DOHH2 (cell line): ENCODE data around the gene TBK1.

Experiments
- H3F3A ChIP-seq: fragments of 200-600 bp; sonication (generic), shearing (Covaris generic); 2 replicates; pipeline ENCODE4 v1.6.0; 2016; ENCODE audit warnings: antibody characterized with exemption, mild to moderate bottlenecking; ENCODE audit not compliant: control insufficient read depth, insufficient read depth
- H3K27ac ChIP-seq: fragments of 200-600 bp; sonication (generic); 2 replicates; pipeline ENCODE4 v1.5.1; 2014; ENCODE audit warnings: low read depth, mild to moderate bottlenecking, low read length, moderate library complexity
- H3K27me3 ChIP-seq: fragments of 200-600 bp; sonication (generic); 2 replicates; pipeline ENCODE4 v1.6.1; 2014; ENCODE audit warnings: mild to moderate bottlenecking, low read length, mixed read lengths; ENCODE audit not compliant: control insufficient read depth
- H3K36me3 ChIP-seq: fragments of 200-600 bp; sonication (generic); 2 replicates; pipeline ENCODE4 v1.6.1; 2014; ENCODE audit warnings: mild to moderate bottlenecking, low read length, moderate library complexity, mixed read lengths; ENCODE audit not compliant: control insufficient read depth
- H3K4me1 ChIP-seq: fragments of 200-600 bp; sonication (generic); 2 replicates; pipeline ENCODE4 v1.6.1; 2014; ENCODE audit warnings: mild to moderate bottlenecking, low read length, mixed read lengths; ENCODE audit not compliant: control insufficient read depth
- H3K4me2 ChIP-seq: fragments of 200-600 bp; sonication (generic); 2 replicates; pipeline ENCODE4 v1.6.0; 2014; ENCODE audit warnings: mild to moderate bottlenecking, low read length, moderate library complexity
- H3K4me3 ChIP-seq: fragments of 200-600 bp; sonication (generic); 2 replicates; pipeline ENCODE4 v1.5.1; 2014; ENCODE audit warnings: mild to moderate bottlenecking, low read length, mixed read lengths
- H3K79me2 ChIP-seq: fragments of 200-600 bp; sonication (generic); 2 replicates; pipeline ENCODE4 v1.6.1; 2014; ENCODE audit warnings: mild to moderate bottlenecking, low read length, mixed read lengths; ENCODE audit not compliant: control insufficient read depth
- H3K9me2 ChIP-seq: fragments of 200-600 bp; sonication (generic); replicated peaks from 2 replicates; pipeline ENCODE4 v1.6.1; 2014; ENCODE audit warnings: mild to moderate bottlenecking, low read length, mixed read lengths; ENCODE audit not compliant: control insufficient read depth
- H3K9me3 ChIP-seq: fragments of 200-600 bp; sonication (generic); 2 replicates; pipeline ENCODE4 v1.6.1; 2014; ENCODE audit warnings: antibody characterized with exemption, low read length, mixed read lengths; ENCODE audit not compliant: control insufficient read depth, insufficient read depth
- H4K20me1 ChIP-seq: fragments of 200-600 bp; sonication (generic); 2 replicates; pipeline ENCODE4 v1.6.0; 2014; ENCODE audit warnings: low read depth, mild to moderate bottlenecking, antibody characterized with exemption, low read length, moderate library complexity; ENCODE audit not compliant: control insufficient read depth, insufficient read depth
- CTCF ChIP-seq: fragments of 200-600 bp; sonication (generic); IDR thresholded peaks from one replicate; pipeline ENCODE4 v1.5.1; 2014; ENCODE audit warnings: antibody characterized with exemption, mild to moderate bottlenecking, low read depth, low read length; ENCODE audit not compliant: poor library complexity, severe bottlenecking
- EZH2phosphoT487 ChIP-seq: fragments of 200-600 bp; sonication (generic); IDR thresholded peaks from 2 replicates; pipeline ENCODE4 v1.6.1; 2017; ENCODE audit warnings: borderline replicate concordance, mild to moderate bottlenecking, antibody characterized with exemption, low read length, moderate library complexity, mixed read lengths

The TBK1 gene

GRCh38 chr12:64433915-64434314 is 18.0 kb upstream of the TBK1 start:
- no peaks in the 10 kb centered on the region; the same call in 1 of the 2 replicates for H4K20me1 ChIP-seq
- no peaks in the 10 kb centered on the region for H3K79me2 ChIP-seq
- no peaks in the 10 kb centered on the region for H3F3A ChIP-seq
- TF ChIP-seq CTCF (no peak), EZH2phosphoT487 (no peak)
- H3K36me3 ChIP-seq, result peaks cover 96% of the 10 kb centered on the region
- no peak overlapping the region for H3K4me2 ChIP-seq
- H3K27me3 ChIP-seq, result no peaks in the 10 kb centered on the region
- no peaks in the 10 kb centered on the region for H3K9me3 ChIP-seq
- H3K27ac ChIP-seq, result no peak overlapping the region
- no peaks in the 10 kb centered on the region for H3K9me2 ChIP-seq
- H3K4me1 ChIP-seq, result no peaks in the 10 kb centered on the region
- no peak overlapping the region for H3K4me3 ChIP-seq

GRCh38 chr12:64440100-64440499 is 11.8 kb upstream of the TBK1 start:
- no peaks in the 10 kb centered on the region for H3K9me3 ChIP-seq
- H3K4me3 ChIP-seq, result no peak overlapping the region
- H3K27me3 ChIP-seq, result no peaks in the 10 kb centered on the region
- peaks cover 13% of the 10 kb centered on the region for H3K4me1 ChIP-seq
- H4K20me1 ChIP-seq, result no peaks in the 10 kb centered on the region
- H3K4me2 ChIP-seq, result no peak overlapping the region
- H3K36me3 ChIP-seq, result peaks cover 92% of the 10 kb centered on the region
- peaks cover 3% of the 10 kb centered on the region; the same call in 1 of the 2 replicates for H3K79me2 ChIP-seq
- no peak overlapping the region for H3K27ac ChIP-seq
- peaks cover 12% of the 10 kb centered on the region; the same call in 1 of the 2 replicates for H3F3A ChIP-seq
- TF ChIP-seq EZH2phosphoT487 (no peak), CTCF (no peak)
- no peaks in the 10 kb centered on the region for H3K9me2 ChIP-seq

GRCh38 chr12:64445490-64445889 is 6.4 kb upstream of the TBK1 start:
- TF ChIP-seq EZH2phosphoT487, result no peak
- no peak for TF ChIP-seq CTCF
- Histone ChIP-seq H3K79me2 (peaks cover 10% of the 10 kb centered on the region), H3K27me3 (no peaks in the 10 kb centered on the region), H3K9me2 (no peaks in the 10 kb centered on the region), H4K20me1 (no peaks in the 10 kb centered on the region), H3K4me2 (no peak overlapping the region), H3K4me3 (no peak overlapping the region), H3K36me3 (peaks cover 83% of the 10 kb centered on the region), H3K4me1 (peaks cover 7% of the 10 kb centered on the region), H3F3A (peaks cover 29% of the 10 kb centered on the region), H3K27ac (no peak overlapping the region), H3K9me3 (no peaks in the 10 kb centered on the region)
